ENCODE measurements around the gene KIF12.
"Not testable (repeated sequence)": the region's sequence is repeated elsewhere in the genome, so short reads cannot be mapped to it uniquely, and the experiment has no call there.

KIF12 gene

DNA sequence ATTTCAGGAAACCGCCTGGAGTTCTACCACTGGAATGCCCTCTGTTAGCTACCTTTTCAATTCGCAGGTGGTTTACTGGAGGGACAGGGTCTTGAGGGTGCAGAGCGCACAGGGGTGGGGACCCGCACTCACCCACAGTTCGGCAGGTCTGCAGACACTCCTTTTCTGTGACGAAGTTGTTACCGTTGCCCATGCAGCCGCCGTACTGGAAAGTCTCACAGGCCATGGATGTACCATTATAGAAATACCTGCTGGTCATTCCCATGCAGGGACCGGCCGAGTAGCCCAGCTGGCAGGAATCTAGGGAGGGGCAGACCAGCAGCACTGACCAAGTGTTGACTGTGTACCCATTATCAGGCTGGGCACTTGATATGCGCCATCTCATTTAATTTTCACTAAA, 37.8 kb downstream of the KIF12 start:
- DNase-seq: no peak

DNA sequence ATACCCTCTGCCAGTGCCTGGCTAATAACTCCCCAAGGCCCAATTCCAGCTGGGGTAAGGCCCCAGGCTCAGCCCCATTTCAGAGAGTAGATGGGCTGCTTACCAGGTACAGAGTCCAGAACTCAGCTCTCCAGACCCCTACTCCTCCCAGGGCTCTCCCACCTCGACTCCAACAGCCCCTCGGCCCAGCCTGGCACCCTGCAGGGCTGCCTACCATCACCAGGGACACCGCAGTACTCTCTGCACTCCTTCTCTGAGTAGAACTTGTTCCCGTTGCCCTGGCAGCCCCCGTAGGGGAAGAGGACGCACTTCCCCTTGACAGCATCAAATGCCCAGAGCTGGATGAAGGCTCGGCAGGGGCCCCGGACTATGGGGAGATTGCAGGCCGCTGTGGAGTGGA, 38.4 kb downstream of the KIF12 start:
- DNase-seq: no peak

- no peak for DNase-seq
Measured at GRCh38 chr9:114060070-114060469, 39.0 kb downstream of the KIF12 start.

DNA sequence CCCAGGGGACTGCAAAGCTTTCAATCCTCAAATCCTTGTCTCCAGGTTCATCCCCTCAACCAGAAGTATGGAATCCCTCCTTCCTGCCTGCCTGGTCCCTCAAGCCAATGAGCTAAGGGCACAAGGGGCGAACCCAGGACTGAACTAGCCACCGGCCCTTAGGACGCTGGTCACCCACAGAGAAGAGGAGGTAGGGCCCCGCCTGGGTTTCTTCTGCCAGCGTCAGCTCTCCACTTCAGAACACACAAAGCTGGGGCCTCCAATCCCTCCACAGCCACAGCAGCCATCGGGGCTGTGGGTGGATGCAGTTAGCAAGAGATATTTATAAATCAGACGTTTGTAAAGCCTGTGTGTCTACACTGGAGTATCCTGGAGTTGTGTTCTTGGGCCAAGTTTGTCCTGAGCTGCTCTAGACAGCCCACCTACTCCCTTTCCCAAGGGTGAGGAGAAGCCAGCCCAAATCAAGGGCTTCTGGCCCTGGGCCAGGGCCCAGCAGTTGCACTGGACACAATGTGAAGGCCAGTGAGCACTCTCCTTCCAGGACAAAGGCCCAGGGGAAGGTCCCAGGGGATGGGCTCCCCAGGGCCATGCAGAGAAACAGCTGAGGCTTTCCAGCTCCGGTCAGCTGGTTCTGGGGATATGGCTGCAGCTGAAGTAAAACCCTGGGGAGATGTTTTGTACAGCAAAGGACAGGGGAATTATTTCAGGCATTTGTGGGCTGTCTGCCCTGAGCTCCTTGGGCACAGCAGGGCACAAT, 39.9 kb downstream of the KIF12 start:
- DNase-seq: no peak

- no peak for DNase-seq
Measured at GRCh38 chr9:114058688-114059046, 40.4 kb downstream of the KIF12 start.

DNA sequence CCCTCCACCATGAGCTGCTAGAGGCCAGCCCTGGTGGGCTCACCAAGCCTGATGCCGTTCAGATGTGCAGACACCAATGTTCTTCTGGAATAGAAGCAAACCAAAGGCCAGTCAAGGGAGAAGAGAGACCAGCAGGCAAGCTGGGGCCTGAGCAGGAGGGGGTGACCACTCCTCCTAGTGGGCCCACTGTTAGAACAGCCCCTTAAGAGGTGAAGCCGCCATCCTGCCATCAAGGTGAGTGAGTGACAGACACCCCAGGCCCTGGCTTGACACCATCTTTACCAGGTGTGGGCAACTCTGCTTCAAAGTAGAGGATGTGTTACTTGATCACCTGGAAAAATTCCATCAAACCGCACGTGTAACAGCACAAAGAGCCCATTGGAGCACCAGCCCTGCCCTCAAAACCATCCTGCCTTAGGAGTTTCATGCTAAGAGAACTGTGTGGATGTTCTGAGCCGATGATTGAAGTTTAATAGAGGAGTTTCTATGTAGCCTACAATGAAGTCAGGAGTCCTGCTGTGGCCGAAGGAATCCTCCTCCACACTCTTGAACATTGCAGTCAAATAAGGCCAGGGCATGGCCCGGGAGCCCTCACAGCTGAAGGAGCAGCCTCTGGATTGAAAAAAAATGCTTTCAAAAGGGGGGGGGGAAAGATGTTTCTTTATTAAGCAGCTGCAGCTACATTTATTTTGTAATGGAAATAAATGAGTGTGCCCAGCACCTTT, 41.8 kb downstream of the KIF12 start:
- DNase-seq: no peak

DNA sequence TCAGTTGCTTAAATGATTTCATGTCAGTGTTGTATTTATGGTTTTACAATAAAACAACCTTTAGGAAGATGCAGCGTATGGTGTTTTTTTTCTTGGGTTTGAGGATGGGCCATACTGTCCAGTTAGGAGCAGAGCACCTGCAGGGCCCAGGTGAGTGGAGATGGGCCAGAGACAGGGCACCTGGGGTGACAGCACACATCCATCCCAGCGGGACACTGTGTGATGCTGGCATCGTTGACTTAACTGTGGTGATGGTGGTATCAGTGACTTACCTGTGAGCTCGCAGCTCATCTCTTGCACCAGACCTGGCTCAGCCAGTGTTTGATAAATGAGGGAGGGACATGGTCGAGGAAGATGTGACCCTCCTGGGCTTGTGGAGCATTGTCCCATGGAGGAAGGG, 42.6 kb downstream of the KIF12 start:
- DNase-seq: no peak

GRCh38 chr9:114055894-114056293, 43.2 kb downstream of the KIF12 start:
- no peak for DNase-seq

DNA sequence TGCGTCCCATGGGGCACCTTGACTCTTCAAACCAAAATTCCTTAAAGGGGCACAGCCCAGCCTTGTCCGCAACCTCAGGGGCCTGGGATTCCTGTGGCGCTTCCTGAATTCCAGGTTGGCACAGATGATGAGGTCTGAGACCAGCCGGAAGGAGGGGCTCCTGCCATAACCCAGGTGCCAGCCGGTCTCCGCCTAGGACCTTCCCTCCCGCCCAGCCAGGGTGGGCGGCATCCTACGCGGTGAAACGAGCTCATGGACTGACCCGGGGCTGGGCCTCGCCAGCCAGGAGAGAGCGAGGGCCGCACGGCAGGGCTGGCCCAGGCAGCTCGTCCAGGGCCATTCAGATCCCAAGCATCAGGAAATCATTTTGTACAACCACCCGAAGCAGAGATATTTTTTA, 44.0 kb downstream of the KIF12 start:
- DNase-seq: no peak

DNA sequence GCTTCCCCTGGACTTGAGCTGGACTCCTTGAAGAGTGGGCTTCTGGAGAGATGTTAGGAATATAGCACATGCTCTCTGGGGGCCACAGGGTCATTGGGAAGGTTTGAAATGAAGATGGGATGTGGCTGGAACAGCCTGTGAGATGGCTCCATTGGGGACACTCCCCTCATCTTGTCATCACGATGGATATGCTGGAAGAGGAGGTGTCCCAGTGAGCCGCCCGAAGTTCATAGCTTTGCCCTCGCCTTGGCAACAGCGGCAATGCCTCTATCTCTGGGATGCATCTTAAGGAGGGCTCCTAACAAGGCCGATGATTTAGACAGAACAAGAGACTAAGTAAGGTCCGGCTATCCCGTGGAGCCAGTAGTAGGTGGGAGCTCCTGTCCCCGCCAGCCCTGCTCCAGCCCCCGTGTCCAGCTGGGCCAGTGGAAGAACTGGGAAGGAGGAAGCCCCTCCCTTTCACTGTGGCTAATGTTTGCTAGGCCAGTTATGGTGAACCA, 44.9 kb downstream of the KIF12 start:
- no peak for DNase-seq

DNA sequence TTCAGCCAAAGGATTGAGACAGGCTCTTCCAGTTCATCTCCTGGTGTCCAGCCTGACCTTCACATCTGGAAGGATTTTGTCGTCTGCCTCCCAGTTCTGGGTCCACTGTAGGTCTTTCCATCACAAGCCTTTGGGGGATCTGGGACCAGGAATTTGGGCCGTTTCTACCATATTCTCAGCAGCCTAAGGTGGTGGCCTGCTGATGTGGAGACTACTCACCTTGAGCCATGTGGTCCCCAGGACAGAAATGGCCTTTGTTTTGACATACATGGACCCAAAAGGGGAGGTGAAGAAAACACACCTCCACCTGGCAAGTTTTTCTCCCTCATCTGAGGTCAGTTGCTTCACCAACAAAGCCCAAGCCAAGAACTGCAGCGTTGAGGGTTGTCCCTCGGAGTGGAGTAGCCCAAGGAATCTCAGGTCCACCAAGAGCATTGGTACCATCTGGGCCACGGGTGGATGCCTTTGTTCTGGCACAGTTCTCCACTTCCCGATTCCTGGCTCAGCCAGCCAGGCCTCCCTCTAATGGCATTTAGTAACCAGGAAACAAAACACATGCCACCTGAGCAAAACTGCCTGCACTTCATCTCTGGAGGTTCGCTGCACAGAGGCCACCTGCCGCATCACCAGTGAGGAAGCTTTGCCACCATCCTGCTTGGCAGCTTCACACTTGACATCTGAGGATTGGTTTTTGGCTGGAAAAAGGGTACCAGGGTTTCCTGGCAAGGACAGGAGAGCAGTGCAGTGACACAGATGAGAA, 45.7 kb downstream of the KIF12 start:
- DNase-seq: peak; percentile 30 to 51

GRCh38 chr9:114051706-114052105, 47.4 kb downstream of the KIF12 start:
- DNase-seq: no peak

DNA sequence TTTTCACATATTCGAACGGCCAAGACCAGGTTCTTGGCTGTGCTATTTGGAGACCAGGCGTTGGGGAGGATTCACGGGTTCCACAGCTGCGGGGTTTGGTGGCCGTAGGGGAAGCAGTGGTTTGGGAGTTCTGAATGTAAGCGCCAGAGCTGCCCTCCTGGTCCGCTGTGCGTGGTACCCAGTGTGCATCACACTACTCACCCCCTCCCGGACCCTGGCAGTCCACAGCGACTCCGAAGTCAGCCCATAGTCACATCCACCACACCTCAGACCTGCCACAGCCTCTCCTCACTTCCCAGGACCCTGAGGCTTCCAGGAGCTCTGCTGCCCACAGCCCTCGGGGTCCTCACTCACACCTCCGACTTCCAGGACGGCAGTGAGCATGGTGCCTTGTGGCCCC, 47.8 kb downstream of the KIF12 start:
- no peak for DNase-seq

DNA sequence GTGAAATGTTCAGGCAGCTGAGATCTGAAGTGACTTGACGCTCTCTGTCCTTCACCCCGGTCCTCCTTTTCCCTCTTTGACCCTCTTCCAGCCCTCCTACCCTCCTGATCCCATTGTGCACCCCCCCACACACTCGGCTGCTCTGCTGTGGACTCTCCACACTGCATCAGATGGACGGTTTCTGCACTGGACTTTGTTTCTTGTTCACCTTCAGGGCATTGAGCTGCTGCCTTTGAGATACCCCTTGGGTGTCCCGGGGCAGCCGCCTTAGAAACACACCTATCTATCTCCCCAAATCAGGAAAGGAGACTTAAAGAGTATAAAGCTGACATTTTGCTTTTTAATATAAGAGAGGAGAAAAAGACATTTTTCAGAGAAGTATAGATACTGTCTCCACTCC, 48.4 kb downstream of the KIF12 start:
- no peak for DNase-seq

GRCh38 chr9:114050226-114050568, 48.9 kb downstream of the KIF12 start:
- DNase-seq: no peak

GRCh38 chr9:114049441-114050225, 49.5 kb downstream of the KIF12 start:
- no peak for DNase-seq

DNA sequence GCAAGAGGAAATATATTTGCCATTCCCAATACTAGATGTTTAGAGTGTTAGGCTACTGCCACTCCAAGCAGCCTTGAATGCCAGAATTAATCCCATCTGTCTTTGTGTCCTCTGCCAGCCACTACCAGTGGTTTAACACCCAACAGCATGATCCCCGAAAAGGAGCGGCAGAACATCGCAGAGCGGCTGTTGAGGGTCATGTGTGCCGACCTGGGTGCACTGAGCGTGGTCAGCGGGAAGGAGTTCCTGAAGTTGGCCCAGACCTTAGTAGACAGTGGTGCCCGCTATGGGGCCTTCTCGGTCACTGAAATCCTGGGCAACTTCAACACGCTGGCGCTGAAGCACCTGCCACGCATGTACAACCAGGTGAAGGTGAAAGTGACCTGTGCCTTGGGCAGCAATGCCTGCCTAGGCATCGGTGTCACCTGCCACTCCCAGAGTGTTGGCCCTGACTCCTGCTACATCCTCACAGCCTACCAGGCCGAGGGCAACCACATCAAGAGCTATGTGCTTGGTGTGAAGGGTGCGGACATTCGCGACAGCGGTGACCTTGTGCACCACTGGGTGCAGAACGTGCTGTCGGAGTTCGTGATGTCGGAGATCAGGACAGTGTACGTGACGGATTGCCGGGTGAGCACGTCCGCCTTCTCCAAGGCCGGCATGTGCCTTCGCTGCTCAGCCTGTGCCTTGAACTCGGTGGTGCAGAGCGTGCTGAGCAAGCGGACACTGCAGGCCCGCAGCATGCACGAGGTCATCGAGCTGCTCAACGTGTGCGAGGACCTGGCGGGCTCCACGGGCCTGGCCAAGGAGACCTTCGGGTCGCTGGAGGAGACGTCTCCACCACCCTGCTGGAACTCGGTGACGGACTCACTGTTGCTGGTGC, 50.3 kb downstream of the KIF12 start:
- no peak for DNase-seq

DNA sequence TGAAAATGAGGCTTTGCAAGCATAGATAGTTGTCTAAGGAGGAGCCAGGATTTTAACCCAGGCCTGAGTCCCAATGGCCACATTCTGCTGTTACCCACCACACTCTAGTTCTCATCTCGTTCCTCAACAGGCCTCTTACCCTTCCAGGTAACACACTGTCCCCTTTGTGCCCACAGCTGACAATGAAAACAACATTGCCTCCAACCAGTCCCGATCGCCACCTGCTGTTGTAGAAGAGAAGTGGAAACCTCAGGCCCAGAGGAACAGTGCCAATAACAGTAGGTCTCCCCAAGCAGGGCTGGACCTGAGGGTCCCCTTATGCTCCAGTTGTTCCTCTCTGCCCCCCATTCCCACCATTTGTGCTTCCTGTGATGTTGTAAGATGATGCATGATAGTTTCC, 51.4 kb downstream of the KIF12 start:
- DNase-seq: no peak

GRCh38 chr9:114046875-114047274, 52.2 kb downstream of the KIF12 start:
- DNase-seq: no peak

DNA sequence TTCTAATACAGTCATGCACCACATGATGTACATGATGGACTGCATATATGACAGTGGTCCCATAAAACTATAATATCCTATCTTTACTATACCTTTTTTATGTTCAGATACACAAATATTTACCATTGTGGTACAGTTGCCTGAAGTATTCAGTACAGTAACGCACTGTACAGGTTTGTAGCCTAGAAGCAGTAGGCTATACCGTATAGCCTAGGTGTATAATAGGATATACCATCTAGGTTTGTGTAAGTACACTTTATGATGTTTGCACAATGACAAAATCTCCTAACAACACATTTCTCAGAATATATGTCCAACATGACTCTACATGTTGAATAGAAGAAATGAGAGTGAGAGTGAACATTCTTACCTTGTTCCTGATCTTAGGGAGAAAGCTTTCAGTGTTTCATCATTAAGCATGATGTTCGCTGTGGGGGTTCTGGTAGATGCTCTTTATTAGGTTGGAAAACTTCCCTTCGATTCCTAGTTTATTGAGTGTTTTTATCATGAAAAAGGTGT, 52.8 kb downstream of the KIF12 start:
- no peak for DNase-seq

DNA sequence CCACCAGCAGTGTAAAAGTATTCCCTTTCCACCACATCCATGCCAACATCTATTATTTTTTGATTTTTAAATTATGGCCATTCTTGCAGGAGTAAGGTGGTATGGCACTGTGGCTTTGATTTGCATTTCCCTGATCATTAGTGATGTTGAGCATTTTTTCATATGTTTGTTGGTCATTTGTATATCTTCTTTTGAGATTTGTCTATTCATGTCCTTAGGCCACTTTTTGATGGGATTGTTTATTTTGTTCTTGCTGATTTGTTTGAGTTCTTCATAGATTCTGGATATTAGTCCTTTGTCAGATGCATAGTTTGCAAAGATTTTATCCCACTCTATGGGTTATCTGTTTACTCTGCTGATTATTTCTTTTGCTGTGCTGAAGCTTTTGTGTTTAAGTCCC, 55.4 kb downstream of the KIF12 start:
- not testable (repeated sequence) for DNase-seq
